Muscle of arm (tissue), 12 donors: ENCODE measurements around the gene CDRT15. TPM values are rescaled to one million over a fixed set of nuclear protein-coding genes. Genes with fewer than 3 reads are reported as not detected.

Experiments used
- polyA plus RNA-seq, 12 donors: library from polyadenylated mRNA; unstranded; fragments of 120-200 nt; gene quantifications; one replicate each; pipeline ENCODE4 v1.2.1, GENCODE V29; 2013; ENCODE audit not compliant: insufficient read length in 12 of 12

CDRT15 gene
- polyA plus RNA-seq, 12 donors = 0.18 to 0.89 (median 0.53) TPM; not detected in 3

Other genes starting within 250 kb of the CDRT15 start
- gene COX10, start 167.4 kb downstream of the CDRT15 start, polyA plus RNA-seq = 10 to 100 TPM in 10 of 12 donors, 1 to 10 TPM in 1, not detected in 1; 9.5 to 18.7 (median 14.2) TPM
- gene HS3ST3B1, start 64.2 kb upstream of the CDRT15 start, polyA plus RNA-seq = 1 to 10 TPM in 10 of 12 donors, under 1 TPM in 1, not detected in 1; 0.71 to 7.7 (median 3.0) TPM